Anterior cingulate cortex (tissue), 58 donors: ENCODE measurements around the gene SPATS2.
"Not testable (repeated sequence)": the region's sequence is repeated elsewhere in the genome, so short reads cannot be mapped to it uniquely, and the experiment has no call there.

Experiments
- DNase-seq, 58 donors: peaks; one replicate each; lab custom pipeline; 2025; lab: John Stamatoyannopoulos, UW

Gene SPATS2

DNA sequence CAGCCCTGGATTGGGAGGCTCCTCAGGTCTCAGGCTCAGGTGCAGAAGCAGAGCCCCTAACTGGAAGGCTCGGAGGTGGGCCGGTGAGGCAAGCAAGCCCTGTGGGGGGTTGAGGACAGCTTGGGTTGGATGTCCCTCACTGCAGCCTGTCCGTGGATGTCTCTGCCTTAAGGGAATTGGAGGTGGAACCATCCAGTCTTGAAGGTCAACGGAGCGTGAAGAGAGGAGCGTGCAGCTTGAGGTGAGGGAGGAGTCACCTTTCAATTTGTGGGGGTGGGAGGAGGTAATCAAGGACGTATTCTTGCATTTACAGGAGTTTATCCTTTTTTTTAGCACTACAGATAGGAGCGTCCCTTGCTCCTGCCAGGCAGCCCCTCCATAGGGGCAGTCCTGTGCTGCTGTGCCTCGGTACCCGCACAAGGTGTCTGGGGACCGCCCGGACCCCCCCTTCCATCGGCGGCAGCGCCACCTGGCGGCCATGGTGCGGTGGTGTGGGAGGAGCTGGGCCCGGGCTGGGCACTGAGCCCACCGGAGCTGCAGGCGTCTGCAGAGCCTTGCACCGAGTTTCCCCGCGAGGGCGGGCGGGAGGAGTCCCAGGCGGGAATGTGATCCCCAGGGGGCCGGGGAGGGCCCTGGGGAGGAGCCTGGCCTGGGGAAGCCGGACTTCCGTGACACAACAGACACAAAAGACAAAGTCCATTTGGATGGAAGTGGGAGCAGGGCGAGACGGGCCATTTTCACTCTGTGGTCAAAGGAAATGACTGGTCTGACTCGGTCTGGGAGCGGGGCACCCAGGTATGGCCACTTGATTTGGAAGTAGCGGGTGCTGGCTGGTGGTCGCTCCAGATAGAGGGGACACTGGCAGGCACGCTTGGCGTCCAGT, 19.7 kb upstream of the SPATS2 start:
- peak in 55 of 58 donors; percentile 24 to 95 (median 78) for DNase-seq

DNA sequence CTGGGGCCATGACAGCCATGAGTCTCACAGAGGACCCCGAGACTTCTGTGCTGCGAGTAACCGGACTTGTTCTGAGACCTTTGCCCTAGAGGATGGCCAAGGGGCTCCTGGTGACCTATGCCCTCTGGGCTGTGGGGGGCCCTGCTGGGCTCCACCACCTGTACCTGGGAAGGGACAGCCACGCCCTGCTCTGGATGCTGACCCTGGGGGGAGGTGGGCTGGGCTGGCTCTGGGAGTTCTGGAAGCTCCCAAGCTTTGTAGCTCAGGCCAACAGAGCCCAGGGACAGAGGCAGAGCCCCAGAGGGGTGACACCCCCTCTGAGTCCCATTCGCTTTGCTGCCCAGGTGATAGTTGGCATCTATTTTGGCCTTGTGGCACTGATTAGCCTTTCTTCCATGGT, 18.5 kb upstream of the SPATS2 start:
- DNase-seq = no peak

DNA sequence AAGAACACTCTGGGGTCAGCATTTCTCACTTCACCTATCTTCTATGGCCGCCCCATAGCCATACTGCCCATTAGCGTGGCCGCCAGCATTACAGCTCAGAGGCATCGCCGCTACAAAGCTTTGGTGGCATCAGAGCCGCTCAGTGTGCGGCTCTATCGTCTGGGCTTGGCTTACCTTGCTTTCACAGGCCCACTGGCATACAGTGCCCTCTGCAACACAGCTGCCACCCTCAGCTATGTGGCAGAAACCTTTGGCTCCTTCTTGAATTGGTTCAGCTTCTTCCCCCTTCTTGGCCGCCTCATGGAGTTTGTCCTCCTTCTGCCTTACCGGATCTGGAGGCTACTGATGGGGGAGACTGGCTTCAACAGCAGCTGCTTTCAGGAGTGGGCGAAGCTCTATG, 18.0 kb upstream of the SPATS2 start:
- DNase-seq = no peak

DNA sequence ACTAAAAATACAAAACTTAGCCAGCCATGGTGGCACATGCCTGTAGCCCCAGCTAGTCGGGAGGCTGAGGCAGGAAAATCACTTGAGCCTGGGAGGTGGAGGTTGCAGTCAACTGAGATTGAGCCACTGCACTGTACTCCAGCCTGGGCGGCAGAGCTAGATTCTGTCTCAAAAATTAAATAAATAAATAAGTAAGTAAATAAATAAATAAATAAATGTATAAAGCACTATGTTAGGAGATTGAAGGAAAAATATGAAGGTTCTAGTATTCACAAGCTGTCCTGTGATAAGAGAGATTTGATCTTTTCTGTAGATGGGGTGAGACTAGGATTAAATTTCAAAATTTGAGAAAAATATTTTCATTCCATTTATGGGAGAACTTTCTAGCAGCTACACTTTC, 14.9 kb upstream of the SPATS2 start:
- no peak for DNase-seq

DNA sequence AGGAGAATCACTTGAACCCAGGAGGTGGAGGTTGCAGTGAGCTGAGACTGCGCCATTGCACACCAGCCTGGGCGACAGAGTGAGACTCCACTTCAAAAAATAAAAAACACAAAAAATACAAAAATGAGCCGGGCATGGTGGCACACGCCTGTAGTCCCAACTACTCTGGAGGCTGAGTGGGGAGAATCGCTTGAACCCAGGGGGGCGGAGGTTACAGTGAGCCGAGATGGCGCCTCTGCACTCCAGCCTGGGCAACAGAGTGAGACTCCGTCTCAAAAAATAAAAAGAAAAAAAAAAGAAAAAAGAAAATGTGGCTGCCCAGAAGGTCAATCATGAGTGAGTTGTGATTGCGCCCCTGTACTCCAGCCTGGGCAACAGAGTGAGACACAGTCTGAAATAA, 11.3 kb upstream of the SPATS2 start:
- no peak for DNase-seq

DNA sequence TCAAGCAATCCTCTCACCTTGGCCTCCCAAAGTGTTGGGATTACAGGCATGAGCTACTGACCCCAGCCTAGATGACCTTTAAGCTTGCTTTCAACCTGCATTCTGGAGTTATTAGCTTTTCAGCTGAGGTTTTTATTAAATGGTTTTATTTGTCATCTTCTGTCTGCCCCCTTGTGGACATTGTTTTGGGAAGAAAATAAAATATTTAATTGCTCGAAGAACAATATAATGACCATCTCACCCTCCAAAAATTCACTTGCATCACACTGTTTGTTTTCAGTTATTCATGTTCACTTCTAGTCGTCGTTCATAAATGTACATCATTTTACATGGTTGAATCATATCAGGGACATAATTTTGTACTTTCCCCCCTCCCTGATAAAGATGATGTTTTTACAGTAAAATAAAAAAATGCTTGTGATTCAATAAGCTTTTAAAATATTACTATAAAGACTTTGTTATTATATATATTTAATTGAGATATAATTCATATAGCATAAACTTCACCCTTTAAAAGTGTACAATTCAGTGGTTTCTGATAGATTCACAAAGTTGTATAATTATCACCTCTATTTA, 10.1 kb upstream of the SPATS2 start:
- no peak for DNase-seq

- DNase-seq = peak in 19 of 58 donors; percentile 4 to 64 (median 23)
Measured at GRCh38 chr12:49358483-49359141, 8.7 kb upstream of the SPATS2 start.

DNA sequence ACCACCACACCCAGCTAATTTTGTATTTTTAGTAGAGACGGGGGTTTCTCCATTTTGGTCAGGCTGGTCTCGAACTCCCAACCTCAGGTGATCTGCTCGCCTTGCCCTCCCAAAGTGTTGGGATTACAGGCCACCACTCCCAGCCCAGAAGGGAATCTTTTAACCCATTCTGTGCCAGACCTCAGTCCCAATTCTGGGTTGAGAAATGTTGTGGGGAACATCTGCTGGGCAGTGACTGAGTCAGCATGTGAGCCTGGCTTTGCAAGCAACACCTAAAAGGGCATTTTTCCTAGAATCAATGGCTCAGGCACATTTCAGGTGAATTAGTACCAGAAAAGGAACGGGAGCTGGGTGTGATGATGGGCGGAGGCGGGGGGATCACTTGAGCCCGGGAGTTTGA, 7.6 kb upstream of the SPATS2 start:
- DNase-seq = no peak

- DNase-seq = no peak
Measured at GRCh38 chr12:49362077-49362476, 5.2 kb upstream of the SPATS2 start.

- no peak for DNase-seq
Measured at GRCh38 chr12:49364989-49365388, 2.3 kb upstream of the SPATS2 start.

DNA sequence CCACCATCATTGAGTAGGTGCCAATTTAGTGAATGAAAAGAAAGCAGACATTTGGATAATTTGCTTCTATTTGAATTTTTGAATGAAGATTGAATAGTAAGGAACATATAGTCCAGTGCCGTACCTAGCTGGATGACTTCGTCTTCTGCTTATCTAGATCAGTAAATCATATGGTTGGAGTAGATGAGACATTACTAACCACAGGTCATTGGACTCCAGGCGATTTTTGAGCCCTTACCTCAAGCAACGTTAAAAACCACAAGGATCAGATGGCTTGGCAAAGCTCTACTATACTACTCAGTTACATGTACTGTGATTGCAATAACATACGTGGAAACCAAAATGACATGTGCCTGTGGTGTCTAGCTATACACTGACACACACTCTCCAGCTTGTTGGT, 1.7 kb upstream of the SPATS2 start:
- no peak for DNase-seq

GRCh38 chr12:49366096-49366651, 1.1 kb upstream of the SPATS2 start:
- DNase-seq = peak in 1 of 58 donors; percentile 61

GRCh38 chr12:49366652-49367380, 446 bp upstream of the SPATS2 start:
- DNase-seq = peak in 56 of 58 donors; percentile 37 to 87 (median 79)

DNA sequence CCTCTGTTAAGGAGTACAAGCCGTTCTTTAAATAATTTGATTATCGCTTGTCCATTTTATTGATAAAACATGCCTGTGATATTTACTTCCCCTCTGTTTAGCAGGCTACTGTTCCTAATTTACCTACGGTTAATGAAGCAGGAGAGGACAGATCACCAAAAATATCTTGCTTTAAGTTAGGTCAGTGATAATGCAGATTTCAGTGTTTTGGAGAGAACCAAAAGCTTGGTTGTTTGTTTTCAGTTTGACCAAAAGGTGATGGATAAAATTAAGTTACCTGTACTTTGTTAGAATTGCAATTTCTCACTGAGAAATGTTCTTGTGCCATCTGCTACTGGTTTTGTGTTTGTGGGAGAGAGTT, 958 bp downstream of the SPATS2 start:
- DNase-seq = no peak

DNA sequence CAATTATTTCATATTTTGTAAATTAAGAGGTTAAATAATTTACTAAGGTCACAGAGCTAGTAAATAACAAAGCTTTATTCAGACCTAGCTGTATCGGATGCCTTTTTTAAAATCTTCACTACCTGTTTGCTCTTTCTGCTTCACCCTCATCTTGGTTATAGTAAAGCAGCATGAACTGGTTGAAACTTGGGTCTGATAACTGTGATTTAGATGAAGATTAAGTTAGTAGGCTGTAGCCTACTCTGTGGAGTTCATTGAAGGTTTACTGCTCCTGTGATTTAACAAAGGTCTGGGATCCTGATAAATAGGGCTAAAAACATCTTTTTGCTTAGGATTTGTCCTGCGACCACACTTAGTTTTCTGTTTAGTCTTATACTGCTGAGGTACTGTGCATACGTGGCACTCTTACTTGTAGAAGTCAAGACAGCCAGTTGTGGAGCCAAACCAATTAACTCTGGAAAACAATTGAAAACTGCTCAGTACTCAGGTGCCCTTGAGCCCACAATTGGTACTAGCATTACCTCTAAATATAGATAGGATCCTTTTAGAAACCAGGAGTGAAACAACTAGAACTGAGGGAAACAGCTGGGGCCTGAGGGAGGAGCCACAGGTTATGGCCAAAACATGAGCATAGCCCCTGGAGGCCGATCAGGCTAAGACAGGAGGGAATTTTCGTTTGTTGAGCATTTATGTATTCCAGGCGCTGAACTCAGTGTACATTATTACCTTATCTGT, 2.3 kb downstream of the SPATS2 start:
- DNase-seq = no peak

GRCh38 chr12:49370539-49370938, 3.3 kb downstream of the SPATS2 start:
- no peak for DNase-seq

DNA sequence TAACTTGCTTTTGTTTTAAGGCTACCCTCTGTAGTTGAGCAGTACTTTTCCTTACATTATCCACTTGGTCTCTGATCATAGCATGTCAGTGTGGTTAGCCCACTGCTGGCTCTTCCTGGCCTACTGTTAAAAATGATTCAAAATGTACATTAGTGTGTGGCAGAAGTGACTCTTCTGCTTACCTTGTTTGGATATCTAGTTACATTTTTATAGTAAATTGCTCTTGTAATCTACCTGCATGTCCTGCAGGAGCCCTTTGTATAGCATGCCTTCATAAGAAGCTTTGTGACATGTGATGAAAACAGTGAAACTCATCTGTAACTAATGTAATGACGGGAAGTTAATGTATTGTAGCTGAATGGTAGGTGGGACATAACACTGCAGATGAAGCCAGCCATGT, 8.1 kb downstream of the SPATS2 start:
- no peak for DNase-seq

GRCh38 chr12:49377386-49377785, 10.1 kb downstream of the SPATS2 start:
- DNase-seq = no peak

GRCh38 chr12:49380184-49380583, 12.9 kb downstream of the SPATS2 start:
- DNase-seq = not testable (repeated sequence)
